SK-N-MC (cell line): ENCODE data around the gene ALOX5.

Source experiments
- EZH2 ChIP-seq: fragments of 200-600 bp; sonication (generic); IDR thresholded peaks from one replicate; pipeline ENCODE4 v1.6.1; 2017; ENCODE audit warnings: antibody characterized with exemption
- POLR2AphosphoS5 ChIP-seq: IDR thresholded peaks from 2 replicates; pipeline ENCODE4 v1.6.1; 2012; ENCODE audit warnings: mild to moderate bottlenecking, low read depth, low read length, borderline replicate concordance

- TF ChIP-seq EZH2 = no peak
- TF ChIP-seq POLR2AphosphoS5 = no peak
Observed at GRCh38 chr10:45427262-45427969, 53.4 kb downstream of the ALOX5 start.
